Middle frontal gyrus (tissue), 1 donor: ENCODE measurements around the gene CUBN.

Experiments
- DNase-seq: peaks from one replicate; pipeline ENCODE4 v3.0.0-alpha.2; 2015; ENCODE audit warnings: low spot score; ENCODE audit errors: extremely low spot score

The CUBN gene

DNA sequence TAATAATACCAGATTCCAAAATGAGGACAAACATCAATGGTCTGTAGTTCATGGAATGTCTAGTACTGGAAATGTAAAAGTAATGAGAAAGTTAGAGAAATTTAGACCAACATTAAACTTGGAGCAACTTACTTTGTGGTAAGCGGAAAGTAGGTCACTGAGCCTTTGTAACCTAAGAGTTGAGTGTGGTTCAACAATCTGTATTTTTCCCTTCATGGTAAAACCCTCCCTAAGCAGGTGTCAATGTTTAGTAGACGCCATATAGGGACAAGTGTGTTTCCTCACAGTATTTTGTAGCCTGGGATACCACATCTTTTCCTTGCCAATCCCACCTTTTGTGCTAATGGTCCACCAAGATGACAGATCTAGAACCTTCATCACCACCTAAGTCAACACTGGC lies 245.1 kb downstream of the CUBN start:
- DNase-seq, result no peak

DNA sequence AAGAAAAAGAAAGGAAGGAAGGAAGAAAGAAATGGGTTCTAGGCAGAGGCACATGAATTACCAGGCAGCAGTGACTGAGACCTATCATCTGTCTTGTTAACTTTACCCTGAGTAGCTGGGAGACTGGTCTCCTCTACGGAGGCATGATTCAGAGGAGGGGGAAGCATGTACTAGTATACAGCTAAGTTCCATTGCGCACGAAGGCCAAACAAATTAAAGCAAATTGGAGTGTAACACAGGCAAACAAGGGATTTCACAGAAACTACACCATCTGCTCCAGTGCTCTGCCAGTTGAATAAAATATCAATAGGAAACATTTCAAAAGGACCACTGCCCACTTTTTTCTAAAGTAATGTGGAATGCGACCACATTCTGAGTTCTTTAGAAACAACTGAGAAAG lies 246.5 kb downstream of the CUBN start:
- no peak for DNase-seq

DNA sequence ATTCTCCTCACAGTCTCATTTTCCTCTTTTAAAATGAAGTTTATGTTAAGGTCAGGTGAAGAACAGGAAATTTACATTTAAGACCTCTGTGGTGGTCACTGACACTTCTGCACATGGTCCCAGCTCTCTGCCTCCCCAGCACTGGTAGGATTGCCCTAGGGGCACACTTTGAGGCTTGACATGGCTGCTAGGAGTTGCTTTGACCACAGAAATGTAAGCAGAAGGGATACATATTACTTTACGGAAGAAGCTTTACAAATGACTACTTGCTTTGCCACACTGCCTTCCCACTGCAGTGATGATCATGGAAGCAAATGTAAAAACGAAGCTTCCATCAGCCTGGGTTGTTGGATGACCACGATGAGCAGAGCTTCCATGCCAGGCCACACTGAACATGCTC lies 259.3 kb downstream of the CUBN start:
- no peak for DNase-seq

DNA sequence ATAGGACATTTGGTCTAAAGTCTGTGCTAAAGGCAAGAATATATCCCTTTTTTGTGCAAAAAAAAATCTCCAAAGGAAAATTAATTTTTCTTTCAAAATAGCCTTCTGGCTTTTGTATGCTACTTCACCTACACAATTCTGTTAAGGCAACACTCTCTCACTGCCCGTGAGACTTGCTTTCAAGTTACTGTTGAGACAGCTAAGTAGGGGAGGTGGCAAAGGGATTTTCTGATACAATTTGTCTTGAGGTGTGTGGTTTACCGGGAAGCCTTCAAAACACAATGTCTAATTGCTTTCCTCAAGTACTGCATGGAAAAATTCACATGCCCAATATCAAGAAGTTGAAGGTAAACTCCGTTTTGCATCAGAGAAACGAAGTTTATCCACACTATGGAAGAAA lies 261.6 kb downstream of the CUBN start:
- DNase-seq, result no peak

DNA sequence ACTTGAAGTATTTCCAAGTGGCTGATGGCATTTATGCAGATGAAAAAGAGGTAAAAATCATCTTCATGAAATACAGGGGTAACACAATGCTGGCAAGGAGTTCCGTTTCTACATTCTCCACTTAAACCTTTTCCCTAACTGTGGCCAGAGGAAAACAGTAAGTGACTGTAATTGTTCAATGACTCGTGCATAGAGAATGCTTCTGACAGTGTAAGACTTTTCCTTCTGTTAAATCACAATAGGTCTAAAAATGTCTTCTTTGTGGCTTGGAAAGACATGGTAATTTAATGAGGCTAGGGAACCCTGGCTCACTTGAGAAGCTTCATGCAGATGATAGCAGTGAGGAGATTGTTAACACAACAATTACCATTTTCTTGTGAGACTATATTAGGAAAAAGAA lies 262.1 kb downstream of the CUBN start:
- no peak for DNase-seq

DNA sequence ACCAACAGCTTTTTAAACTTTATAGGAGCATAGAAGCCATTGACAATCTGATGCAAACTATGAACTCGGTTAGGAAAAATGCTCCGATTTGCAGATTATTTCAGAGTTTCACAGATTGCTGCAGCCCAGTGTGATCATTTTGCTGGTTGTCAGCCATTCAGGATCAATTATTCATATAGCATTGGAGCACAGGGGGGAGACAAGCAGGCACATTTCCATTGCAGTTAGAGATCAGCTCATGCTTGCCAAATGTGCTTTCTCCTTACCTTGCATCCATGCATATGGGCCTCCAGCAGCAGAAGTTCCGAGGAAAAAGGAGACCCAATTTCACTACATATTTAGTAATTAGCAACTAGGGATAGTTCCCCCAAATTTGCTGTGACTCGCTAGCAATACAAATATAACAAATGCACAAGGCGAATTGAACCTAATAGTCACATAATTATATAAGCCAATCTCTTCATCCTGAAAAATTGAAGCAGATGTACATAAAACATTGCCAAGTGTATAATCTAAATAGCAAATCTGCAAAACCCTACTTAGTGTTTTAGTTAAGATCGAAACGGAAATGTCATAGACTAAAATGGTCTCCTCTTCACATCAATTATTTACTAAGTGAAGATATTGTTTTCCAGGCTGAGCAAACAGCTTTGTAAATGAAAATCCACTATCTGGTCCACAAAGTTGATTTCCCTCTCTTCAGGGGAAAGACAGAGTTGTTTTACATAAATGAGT lies 262.9 kb downstream of the CUBN start:
- DNase-seq, result no peak

DNA sequence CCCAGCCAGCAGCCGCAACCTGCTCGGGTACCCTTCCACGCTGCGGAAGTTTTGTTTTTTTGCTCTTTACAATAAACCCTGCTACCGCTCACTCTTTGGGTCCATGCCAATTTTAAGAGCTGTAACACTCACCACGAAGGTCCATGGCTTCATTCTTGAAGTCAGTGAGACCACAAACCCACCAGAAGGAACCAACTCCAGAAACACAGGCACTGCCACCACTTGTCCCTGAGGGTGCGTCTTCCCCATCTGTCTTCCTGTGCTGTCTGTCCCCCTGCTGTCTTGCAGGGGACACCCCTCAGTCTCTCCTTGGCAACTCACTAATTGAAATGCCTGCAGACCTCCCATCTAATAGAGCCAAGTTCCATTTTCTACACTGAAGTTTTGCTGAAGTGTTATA lies 263.8 kb downstream of the CUBN start:
- DNase-seq, result no peak

DNA sequence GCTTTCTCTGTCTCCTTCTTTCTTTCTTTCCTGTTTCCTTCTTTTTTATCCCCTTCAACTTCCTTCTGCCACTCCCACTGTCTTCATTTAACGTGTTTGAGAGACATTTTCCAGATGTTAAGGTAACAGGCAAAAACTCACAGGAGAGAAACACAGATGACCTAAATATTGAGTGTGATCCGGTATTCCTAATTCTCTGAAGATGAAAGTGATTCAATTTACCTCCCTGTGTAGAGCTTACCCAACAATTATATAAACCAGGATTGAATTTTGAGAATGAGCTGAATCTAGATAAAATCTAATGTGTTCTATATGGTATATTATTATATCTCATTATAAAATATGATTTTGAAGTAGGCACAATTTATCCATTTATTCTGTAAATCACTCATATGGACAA lies 265.8 kb downstream of the CUBN start:
- DNase-seq, result no peak

DNA sequence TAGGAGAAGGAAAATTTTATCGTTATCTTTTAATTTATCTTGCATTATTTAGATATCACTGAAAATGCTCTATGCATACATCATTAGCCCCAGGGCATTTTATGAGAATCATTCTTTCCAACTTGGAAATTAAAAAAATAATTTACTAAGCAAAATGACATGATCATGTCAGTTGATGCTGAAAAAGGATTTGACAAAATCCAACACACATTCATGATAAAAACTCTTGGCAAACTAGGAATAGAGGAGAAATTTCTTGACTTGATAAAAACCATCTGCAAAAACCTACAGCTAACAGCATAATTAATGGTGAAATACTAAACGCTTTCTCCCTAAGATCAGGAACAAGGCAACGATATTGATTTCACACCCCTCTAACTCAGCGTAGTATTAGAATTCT lies 272.2 kb downstream of the CUBN start:
- DNase-seq, result no peak

DNA sequence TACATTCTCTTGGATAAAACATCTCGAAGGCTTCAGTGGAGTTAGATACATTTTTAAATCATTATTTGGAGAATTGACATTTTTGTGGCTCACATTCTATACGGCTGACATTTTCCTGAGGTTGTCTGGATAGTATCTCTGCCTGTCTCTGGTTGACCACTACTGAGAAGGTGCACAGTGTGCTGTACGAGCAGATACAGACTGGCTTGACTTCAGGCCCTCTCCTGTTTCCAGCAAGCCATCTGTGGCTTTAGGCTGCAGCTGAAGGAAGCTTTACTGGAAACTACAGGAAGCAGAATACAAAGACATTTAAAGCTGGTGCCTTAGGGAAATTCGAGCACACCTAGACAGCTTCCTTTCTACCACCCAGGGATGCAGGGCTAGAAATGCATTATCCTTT lies 273.0 kb downstream of the CUBN start:
- no peak for DNase-seq

DNA sequence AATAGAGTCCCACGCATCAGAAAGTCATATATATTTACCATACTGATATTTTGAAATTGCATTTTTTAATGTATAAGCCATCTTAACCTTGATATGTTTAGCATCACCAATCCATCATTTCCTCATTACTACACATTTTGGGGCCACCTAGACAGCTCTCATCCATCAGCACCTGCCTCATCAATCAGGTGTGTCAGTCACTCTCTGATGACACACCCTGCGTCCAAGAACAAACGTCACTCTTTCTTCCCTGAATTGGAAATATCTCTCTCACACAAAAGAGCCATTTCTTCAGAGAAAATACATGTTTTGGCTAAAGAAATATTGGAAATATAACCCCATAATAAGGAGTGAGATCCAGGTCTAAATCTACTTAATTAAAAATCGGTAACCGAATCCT lies 273.5 kb downstream of the CUBN start:
- DNase-seq, result no peak

DNA sequence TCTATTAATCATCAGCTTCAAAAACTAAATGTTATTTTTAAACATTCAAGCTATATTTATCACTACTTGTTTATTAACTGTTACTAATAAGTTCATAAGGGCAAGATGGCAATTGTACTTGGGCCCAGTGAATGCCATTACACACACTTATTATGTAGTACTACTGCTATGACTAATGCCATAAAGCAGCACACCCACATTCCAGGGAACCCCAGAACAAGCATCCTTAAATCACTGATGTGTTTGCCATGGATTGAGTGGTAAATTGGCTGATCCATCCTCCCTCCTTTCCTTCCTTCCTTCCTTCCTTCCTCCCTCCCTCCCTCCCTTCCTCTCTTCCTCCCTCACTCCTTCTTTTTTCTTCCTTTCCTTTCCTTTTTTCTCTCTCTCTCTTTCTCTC lies 275.0 kb downstream of the CUBN start:
- DNase-seq, result no peak

DNA sequence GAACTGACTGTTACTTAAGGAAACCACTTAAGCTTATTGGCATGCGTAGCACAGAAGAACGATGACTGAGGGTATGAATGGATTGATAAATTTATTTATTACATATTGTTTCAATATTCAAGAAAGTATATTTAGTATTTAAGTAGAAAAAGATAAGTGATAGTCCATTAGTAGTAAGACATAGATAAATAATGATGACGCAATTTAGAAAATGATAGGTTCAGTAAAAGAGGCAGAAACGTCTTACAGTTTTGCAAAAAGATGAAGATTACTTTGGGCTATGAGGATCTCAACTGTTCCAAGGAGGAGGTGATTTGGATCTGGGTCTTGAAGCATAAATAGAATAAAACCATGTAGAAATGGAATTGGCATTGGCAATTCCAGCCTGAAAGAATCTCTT lies 275.8 kb downstream of the CUBN start:
- DNase-seq, result no peak

DNA sequence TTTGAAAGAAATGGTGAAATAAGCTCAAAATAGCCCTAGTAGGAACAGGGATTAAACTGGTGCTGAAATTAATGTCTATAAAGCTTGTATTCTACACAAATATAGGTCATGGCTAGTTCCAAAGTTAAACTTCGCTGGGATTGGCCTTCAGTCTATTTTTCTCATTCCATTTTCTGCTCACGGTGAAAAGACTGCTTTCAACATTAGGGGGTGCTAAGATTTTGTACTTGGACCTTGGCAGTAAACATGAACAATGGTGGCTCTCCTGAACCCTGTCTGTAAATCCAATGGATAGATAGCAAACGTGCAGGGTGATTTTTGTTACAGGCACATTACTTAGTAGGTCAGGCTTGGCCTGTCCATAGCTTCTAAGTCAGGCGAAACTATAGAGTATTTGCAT lies 276.4 kb downstream of the CUBN start:
- no peak for DNase-seq

DNA sequence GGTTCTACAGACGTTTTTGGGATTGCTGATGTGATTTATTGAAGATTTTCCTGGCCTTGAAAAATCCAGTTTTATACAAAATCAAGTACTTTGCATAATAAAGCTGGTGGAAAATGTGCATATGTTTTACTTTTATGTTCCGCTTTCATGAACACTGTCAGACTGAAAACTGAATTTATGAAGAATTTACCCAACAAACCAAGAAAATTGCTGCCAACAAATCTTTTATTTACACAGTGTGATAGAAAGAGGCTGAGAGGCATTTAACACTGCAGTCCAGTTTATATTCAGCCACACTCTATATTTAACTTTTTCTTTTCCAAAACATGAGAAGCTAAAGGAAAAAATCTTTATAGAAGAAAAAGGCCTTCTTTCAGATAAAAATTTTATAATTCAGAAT lies 277.0 kb downstream of the CUBN start:
- DNase-seq, result no peak

DNA sequence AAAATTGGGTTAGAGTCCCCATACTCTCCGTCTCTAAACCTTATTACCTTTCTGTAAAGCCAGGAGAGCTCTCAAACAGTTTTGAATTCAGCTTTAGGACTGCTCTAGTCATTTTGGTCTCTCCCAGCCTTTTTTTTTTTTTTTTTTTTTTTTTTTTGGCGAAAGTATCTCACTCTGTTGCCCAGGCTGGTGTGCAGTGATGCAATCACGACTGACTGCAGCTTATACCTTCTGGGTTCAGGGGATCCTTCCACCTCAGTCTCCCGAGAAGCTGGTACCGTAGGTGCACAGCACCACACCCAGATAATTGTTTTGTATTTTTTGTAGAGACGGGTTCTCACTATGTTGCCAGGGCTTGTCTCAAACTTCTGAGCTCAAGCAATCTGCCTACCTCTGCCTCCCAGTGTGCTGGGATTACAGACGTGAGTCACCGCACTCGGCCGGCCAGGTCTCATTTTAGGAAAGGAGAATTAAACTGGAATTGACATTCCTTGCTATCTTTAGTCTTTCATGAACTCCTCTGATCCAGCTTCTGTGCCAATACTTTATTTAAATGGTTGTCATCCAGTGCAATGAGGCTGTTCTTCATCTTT lies 281.0 kb downstream of the CUBN start:
- no peak for DNase-seq

DNA sequence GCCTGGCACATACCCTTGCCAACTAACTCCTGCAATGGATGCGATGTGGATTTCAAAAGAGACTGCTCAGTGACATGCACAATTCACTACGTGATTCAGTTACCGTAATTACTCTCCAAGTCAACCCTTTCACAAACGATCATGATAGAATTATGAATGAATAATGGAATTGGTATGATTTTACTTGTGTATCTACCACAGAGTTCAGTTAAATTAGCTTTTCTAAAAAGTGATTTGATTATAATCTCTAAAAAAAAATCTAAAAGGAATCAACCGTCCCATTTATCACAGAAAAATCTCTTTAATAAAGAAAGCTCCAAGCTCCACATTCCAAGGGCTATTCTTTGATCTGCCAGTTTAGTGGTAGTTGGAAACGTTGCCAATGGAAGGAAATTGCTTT lies 282.0 kb downstream of the CUBN start:
- no peak for DNase-seq

DNA sequence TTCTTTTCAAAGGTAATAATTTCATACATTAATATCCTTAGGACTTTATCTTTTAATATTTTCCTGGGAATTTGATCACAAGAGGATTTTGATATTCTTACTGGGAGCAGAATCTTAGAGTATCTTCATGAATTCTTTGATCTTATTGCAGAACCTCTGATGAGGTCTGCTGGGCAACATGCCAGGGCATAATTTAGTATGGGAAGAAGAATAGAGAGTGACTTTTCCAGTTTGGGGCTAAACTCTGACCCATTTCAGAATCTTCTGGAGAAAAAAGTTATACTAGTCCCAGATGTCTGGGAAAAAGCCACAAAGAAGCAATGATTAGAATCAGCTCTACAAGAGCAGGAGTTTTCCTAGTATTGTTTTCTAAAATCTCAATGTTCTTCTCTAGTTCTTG lies 284.4 kb downstream of the CUBN start:
- DNase-seq, result no peak

DNA sequence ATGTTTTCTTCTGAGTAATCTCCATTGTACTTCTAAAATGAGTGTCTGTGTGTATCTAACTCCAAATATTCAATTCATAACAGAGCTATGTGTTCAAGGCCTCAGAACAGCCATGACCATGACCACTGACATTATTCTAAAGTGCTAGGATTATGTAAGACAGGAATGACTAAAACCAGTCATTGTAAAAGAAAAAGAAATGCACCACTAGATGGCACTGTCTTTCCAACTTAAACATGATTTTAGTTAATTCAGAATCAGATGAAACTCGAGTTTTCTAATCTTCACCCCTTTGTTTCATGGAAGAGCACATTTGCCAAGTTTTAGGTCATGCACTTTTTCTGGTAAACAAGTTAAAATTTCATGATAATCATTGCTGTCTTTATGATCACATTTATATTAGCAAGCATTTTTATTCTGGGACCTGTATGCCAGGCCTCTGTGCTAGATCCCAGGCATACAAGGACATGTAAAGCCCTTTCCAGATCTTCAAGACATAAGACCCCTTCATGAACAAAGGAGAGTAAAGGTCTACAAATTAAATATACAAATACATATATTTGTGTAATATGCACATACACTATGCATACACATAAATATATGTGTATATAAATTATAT lies 286.2 kb downstream of the CUBN start:
- DNase-seq, result peak; percentile 76

DNA sequence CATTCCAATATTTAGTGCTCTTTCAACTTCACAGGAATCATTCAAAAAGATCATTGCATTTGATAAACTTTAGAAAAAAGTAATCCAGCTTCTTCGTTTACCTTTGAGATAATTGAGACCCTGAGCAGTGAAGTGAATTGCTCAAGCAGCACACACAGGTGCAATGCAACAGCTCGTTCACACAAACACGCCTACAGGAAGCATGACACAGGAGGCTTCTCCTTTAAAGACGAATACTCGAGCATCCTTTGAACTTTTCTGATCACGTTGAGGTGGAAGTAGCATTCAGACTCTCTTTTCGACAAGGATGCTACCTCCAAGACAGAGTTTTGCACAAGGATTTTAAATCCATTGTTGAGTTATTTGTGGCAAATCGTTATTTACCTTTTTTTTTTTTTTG lies 294.4 kb downstream of the CUBN start:
- no peak for DNase-seq

DNA sequence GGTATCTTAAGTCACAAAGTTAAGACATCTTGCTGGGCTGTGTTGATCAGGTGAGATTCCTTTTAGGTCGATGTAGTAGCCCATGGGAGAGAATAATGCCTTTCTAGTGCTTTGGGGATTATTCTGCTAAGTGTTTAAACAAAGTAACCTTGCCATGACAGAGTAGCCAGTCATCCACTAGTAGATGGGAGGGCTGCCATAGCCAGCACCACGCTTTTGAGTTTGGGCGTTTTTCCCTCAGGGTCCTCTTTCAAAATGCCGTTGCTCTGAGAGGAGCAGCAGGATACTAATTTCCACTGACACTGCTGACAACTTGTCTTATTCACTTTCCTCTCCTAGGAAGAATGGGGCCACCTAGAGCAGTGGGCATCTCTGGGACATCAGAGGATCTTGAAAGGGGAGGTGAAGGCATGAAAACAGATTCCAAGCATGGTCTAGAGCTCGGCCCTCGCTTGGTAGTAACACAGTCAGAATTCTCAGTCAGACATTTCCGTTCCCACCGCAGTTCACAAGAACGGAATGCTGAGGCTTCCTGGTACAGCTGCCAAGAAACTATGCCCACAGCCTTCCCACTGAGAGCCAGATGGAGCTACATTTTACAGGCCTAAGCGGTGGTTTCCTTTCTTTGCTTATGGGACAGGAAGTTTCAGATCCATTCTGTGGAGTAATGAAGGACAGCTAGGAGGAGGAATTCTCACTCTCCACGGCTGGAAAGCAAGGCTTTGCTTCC lies 297.1 kb downstream of the CUBN start:
- no peak for DNase-seq

DNA sequence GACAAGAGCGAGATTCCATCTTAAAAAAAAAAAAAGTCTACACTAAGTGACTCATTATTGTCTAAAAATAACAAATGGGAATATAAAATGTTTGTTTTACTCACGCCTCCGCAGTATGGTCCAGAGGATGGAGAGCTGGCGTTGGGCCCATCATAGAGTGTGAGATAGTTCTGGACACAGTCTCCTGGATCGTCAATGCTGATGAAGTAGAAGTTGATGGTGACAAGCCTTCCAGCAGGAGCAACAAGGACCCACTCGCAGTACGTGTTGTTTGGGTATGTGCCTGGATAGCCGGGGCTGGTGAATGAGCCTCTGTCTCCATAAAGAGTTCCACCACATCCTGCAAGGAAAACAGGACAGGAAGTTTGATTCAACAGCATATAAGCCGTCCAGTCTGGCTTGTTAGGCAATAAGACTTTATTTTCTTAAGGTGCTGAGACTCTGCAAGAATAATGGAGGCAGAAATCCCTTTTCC lies 300.9 kb downstream of the CUBN start:
- no peak for DNase-seq
